ENCODE results near the gene CPN2.
A peak's percentile ranks its signal among the peaks of the same experiment; 100 is the strongest.

CPN2 gene

GRCh38 chr3:194313560-194314387, 37.4 kb downstream of the CPN2 start:
- DNase-seq (ENCODE audit: low spot score): no peak

DNA sequence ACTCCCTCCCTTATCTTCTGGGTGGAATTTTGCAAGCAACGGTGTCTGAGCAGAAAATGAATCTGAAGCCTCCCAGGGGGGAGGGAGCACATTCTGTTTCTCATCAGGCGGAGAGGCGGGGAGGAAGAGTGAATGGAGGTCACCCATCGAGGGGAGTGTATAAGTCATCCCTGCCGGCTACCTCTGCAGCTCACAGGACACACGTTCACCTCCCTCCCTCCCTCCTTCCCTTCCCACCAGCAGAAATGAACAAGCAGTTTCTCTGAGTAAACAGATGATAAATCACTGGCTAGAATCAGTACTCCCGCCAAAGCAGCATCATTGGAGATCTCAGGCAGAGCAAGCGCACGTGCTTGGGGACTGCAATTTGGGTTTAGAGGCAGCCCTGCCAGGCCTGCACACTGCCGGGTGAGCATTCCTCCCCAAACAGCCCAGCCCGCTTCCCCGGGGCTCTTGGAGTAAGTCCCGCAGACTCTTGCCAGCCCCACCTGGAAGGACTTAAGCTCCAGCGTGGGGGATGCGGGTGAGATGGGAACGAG, 38.3 kb downstream of the CPN2 start:
- DNase-seq (ENCODE audit: low spot score): no peak

- DNase-seq (ENCODE audit: low spot score): no peak
These were observed 38.9 kb downstream of the CPN2 start for GRCh38 chr3:194312186-194312742.

GRCh38 chr3:194311000-194311399, 40.1 kb downstream of the CPN2 start:
- no peak for DNase-seq (ENCODE audit: low spot score)

GRCh38 chr3:194310060-194310835, 40.9 kb downstream of the CPN2 start:
- no peak for DNase-seq (ENCODE audit: low spot score)

- DNase-seq (ENCODE audit: low spot score): no peak
These were observed 42.3 kb downstream of the CPN2 start for GRCh38 chr3:194308601-194309449.

GRCh38 chr3:194307849-194308248, 43.3 kb downstream of the CPN2 start:
- DNase-seq (ENCODE audit: low spot score): no peak

DNA sequence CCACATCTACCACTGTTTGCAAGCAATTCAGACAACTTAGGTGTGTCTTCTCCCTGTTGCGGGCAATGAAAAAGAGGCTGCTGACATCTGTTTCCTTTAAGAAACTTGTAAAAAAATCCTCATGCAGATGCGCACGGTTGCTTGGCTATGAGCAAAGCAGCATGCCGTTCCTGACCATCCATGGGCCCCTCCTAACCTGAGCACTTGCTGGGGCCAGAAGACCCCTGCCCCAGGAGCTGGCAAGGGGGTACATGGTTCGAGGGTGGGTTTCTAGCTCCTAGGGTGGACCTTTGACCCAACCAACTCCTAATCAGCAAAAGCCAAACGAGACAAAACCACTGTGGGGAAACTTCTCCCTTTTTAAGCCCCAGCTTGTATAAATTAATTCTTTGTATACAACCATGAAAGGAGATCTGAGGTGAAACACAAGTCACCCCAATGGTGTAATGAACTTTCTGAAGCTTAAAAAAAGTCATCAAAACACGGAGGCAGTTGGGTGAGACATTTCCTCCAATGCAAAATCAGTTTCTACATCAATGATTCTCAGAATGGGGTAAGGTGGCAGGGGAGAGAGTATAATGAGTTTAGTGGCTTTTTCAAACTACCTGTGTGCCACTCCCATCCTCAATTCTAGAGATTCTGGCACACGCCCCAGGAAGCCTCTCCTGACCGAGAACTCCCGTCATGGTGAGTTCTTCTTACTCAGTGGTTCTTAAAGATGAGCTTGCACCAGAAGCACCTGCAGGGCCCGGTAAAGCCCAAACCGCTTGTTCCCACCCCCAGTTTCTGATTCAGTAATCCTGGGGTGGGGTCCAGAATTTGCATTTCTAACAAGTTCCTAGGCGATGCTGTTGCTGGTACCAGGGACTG, 44.1 kb downstream of the CPN2 start:
- peak; percentile 31 for DNase-seq (ENCODE audit: low spot score)

DNA sequence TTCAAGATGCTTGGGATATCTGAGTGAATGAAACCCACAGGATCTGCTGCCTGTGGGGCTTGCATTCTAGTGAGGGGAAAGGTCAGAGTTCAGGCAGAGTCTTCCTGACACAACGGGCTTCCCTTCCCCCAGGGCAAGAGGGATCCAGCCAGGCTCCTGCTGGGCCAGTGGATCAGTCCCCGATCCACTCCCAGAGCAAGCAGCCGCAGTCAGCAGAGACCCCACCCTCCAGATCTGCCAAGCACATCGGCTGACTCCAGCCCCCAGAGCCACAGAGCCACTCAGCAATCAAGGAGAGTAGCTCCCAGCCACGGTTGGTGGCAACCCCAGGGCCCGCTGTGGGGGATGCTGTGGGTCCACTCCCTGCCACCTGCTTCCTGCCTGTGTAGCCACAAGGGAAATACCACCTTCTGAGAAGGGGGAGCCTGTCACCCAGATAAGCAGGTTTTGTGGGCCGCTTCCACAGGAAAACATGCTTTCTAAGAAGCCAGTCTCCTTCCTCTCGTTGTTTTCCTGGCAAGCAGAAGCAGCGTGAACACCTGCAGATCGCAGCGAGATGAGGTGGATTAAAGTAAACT, 44.9 kb downstream of the CPN2 start:
- peak; percentile 63 for DNase-seq (ENCODE audit: low spot score)

- DNase-seq (ENCODE audit: low spot score): no peak
These were observed 45.6 kb downstream of the CPN2 start for GRCh38 chr3:194305356-194306108.

GRCh38 chr3:194304186-194304917, 46.8 kb downstream of the CPN2 start:
- DNase-seq (ENCODE audit: low spot score): no peak

DNA sequence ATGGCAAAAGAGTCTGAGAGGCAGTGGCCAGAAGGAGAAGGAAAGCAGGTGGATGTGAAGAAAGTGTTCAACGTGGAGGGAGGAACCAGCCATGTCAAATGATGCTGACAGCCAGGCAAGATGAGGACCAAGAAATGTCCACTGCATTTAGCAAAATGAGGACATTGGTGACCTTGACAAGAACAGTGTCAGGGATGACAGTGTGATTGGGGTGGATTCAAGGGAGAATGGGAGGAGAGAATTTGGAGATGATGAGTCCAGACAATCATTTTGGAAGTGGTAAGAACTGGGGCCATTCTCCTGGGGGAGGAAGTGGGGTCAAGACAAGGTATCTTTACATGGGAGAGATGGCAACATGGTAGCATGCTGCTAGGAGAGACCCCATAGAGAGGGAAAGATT, 47.4 kb downstream of the CPN2 start:
- DNase-seq (ENCODE audit: low spot score): no peak

DNA sequence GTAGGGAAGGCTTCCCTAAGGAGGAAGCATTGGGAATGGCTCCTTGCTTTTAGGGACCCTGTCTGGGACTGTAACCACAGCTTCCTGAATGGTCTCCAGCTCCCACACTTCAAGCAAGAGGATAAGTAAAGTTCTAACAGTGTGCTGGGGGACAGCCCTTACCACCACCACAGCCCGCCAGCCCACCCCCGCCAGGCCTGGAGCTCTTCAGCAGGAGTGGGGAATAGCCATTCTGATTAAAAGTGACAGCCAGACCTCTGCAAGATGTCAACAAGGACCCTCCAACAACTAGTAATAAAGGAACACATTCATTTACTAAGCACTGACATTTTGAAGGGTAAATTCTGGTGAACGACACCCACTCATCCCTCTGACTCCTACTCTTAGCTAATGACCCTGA, 49.4 kb downstream of the CPN2 start:
- DNase-seq (ENCODE audit: low spot score): no peak

DNA sequence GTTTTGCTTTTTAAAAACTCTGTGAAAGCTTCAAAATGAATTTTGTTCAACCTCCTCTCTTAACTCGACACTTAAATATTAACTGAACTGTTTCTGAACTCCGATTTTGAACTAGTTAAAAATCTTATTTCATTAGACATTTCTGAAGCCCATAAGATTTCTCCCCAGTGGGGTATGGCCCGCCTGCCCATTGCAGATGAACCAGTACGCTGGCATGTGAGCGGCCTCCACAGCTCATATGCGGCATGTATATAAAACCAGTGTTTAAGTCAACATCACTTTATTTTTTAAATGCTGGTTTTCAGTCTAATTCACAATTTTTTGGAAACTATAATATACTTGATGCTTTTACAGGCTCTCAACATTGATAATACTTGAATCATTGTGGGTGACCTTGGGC, 50.2 kb downstream of the CPN2 start:
- DNase-seq (ENCODE audit: low spot score): no peak

- DNase-seq (ENCODE audit: low spot score): no peak
These were observed 50.8 kb downstream of the CPN2 start for GRCh38 chr3:194300382-194300758.

DNA sequence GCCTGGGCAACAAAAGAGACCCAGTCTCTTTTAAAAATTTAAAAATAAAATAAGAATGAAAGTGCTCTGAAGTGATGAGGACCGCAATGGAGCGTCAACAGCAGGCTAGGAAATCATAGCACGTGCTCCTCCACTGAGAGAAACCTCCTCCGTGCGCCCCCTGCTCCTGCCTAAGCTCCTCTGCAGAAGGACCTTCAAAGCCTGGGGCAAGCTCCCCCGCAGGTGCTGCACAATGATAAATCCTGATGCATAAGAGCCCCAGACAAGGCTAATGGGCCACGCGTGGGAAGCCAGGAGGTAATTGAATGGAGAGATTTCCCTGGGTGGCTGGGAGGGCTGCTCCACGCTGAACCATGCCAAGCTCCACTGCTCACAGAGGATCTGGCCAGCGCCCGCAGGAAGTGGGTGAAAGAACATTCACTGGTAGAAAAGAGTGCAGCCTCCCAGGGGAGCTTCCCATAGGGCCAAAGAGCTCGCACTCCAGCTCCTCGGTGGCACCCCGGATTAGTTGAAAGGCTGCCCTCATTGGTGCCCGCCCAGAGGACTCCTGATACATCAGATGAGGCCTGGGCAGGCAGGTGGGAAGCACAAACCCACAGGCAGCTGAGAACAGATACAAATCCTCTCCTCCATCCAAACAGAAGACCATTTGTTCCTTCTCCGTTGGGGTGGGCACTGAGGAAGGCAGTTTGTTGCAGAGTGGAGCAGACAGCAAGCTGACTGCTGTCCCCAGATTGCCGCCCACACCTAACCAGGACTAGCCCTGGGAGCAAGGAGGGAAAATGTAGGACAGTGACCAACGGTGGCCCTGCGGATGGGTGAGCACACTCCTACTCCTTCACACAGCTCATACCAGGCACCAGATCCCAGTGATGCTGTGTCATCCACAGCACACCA, 52.5 kb downstream of the CPN2 start:
- DNase-seq (ENCODE audit: low spot score): no peak

GRCh38 chr3:194296454-194297263, 54.5 kb downstream of the CPN2 start:
- no peak for DNase-seq (ENCODE audit: low spot score)

Data from CD4-positive, alpha-beta T cell treated with Interleukin-6 at 100 ng/mL for 8 hours (primary cell).